Endothelial cell of umbilical vein (primary cell): ENCODE measurements around the gene RABGGTA. TPM values are rescaled to one million over a fixed set of nuclear protein-coding genes. Genes with fewer than 3 reads are reported as not detected.

Source experiments
- BruUV-seq: library from RNA; stranded (reverse); fragments of 400-500 nt; replicated peaks from 2 replicates; lab custom pipeline; 2021; lab: Mats Ljungman, UMichigan
- CTCF ChIA-PET: fragments of 300-600, 350-600 bp; sonication (Branson Sonifier 250); formaldehyde crosslinking; loops from one replicate; lab custom pipeline; 2021; ENCODE audit warnings: antibody characterized with exemption, inconsistent platforms; lab: Charles Lee
- POLR2A ChIA-PET: fragments of 300-600, 350-600 bp; sonication (Branson Sonifier 250); formaldehyde crosslinking; loops from one replicate; lab custom pipeline; 2021; ENCODE audit warnings: antibody characterized with exemption, inconsistent platforms; lab: Charles Lee
- DNase-seq: peaks from one replicate; pipeline ENCODE4 v3.0.0-alpha.2; 2011; ENCODE audit warnings: low read depth, low spot score
- FAIRE-seq: peaks from 2 replicates; lab custom pipeline; 2011; peaks lifted over from hg19 to GRCh38; lab: Jason Lieb, UNC
- H2AFZ ChIP-seq: 2 replicates; pipeline ENCODE4 v1.6.0; 2012; ENCODE audit warnings: low read depth, low read length, control low read depth, inconsistent platforms
- H3K27ac ChIP-seq: 2 replicates; pipeline ENCODE4 v1.5.1; 2011; ENCODE audit warnings: low read depth, mild to moderate bottlenecking, control low read depth, low read length, moderate library complexity; ENCODE audit not compliant: insufficient read depth
- H3K27me3 ChIP-seq, 2 experiments: 2 replicates each; pipeline versions ENCODE4 v1.6.0 to v1.6.1; 2011; ENCODE audit warnings: low read length in 2 of 2, mixed read lengths in 1 of 2; ENCODE audit not compliant: control insufficient read depth in 2 of 2, insufficient read depth in 2 of 2
- H3K36me3 ChIP-seq, 2 experiments: 2 replicates in 1 of 2; 3 replicates in 1 of 2; pipeline ENCODE4 v1.5.1; 2011; ENCODE audit warnings: low read length in 2 of 2, mild to moderate bottlenecking in 1 of 2, moderate library complexity in 1 of 2; ENCODE audit not compliant: control insufficient read depth in 2 of 2, insufficient read depth in 2 of 2; ENCODE audit errors: extremely low read depth in 1 of 2
- H3K4me1 ChIP-seq: 3 replicates; pipeline ENCODE4 v1.5.1; 2011; ENCODE audit warnings: mild to moderate bottlenecking, low read length; ENCODE audit not compliant: control insufficient read depth, insufficient read depth; ENCODE audit errors: extremely low read depth
- H3K4me2 ChIP-seq: 2 replicates; pipeline ENCODE4 v1.6.1; 2011; ENCODE audit warnings: low read length, control low read depth, mixed read lengths; ENCODE audit not compliant: insufficient read depth
- H3K4me3 ChIP-seq, 3 experiments: fragments of 200-600 bp in 1 of 3; sonication (generic), shearing (Covaris generic) in 1 of 3; replicated peaks in 1 of 3; 2 replicates each; pipeline ENCODE4 v1.5.1; 2011 to 2016; ENCODE audit warnings: control low read depth in 3 of 3, low read length in 3 of 3, mild to moderate bottlenecking in 2 of 3, inconsistent platforms in 1 of 3, low read depth in 1 of 3, moderate library complexity in 1 of 3; ENCODE audit not compliant: insufficient read depth in 1 of 3
- H3K79me2 ChIP-seq: 2 replicates; pipeline ENCODE4 v1.6.0; 2012; ENCODE audit warnings: low read length, inconsistent platforms; ENCODE audit not compliant: control insufficient read depth, insufficient read depth
- H3K9ac ChIP-seq: replicated peaks from 2 replicates; pipeline ENCODE3; 2011; ENCODE audit warnings: low read length, control low read depth; ENCODE audit not compliant: insufficient read depth; ENCODE audit errors: extremely low read depth
- H3K9me1 ChIP-seq: replicated peaks from 3 replicates; pipeline ENCODE4 v1.6.0; 2011; ENCODE audit warnings: mild to moderate bottlenecking, low read length; ENCODE audit not compliant: control insufficient read depth, insufficient read depth; ENCODE audit errors: extremely low read depth
- H3K9me3 ChIP-seq: replicated peaks from 2 replicates; pipeline ENCODE4 v1.5.1; 2012; ENCODE audit warnings: low read length, inconsistent platforms; ENCODE audit not compliant: control insufficient read depth, insufficient read depth
- H4K20me1 ChIP-seq: replicated peaks from 2 replicates; pipeline ENCODE3; 2011; ENCODE audit warnings: mild to moderate bottlenecking, low read length; ENCODE audit not compliant: control insufficient read depth, insufficient read depth; ENCODE audit errors: extremely low read depth
- EZH2 ChIP-seq: IDR thresholded peaks from 2 replicates; pipeline ENCODE4 v1.6.1; 2012; ENCODE audit warnings: borderline replicate concordance, low read depth, mild to moderate bottlenecking, moderate library complexity, low read length, inconsistent platforms; ENCODE audit not compliant: severe bottlenecking
- FOS ChIP-seq: IDR thresholded peaks from 2 replicates; pipeline ENCODE4 v1.6.1; 2011; ENCODE audit warnings: mild to moderate bottlenecking, low read length, moderate library complexity, borderline replicate concordance; ENCODE audit not compliant: insufficient read depth
- GATA2 ChIP-seq: IDR thresholded peaks from 2 replicates; pipeline ENCODE4 v1.7.0; 2011; ENCODE audit warnings: low read depth, mild to moderate bottlenecking, moderate library complexity, mixed read lengths, low read length; ENCODE audit not compliant: insufficient read length, insufficient read depth
- JUN ChIP-seq: IDR thresholded peaks from 2 replicates; pipeline ENCODE4 v1.6.1; 2011; ENCODE audit warnings: borderline replicate concordance, low read depth; ENCODE audit not compliant: insufficient read length, insufficient read depth
- MAX ChIP-seq: IDR thresholded peaks from 2 replicates; pipeline ENCODE4 v1.6.1; 2011; ENCODE audit not compliant: insufficient read depth, insufficient read length
- MYC ChIP-seq: IDR thresholded peaks from one replicate; pipeline ENCODE4 v1.6.1; 2011; ENCODE audit warnings: mild to moderate bottlenecking, low read depth, low read length
- POLR2A ChIP-seq: IDR thresholded peaks from 2 replicates; pipeline ENCODE4 v1.6.1; 2012; ENCODE audit warnings: low read depth, mild to moderate bottlenecking, control low read depth, low read length
- POLR2AphosphoS5 ChIP-seq: IDR thresholded peaks from 2 replicates; pipeline ENCODE4 v1.6.1; 2012; ENCODE audit warnings: low read depth, mild to moderate bottlenecking, control low read depth, low read length, moderate library complexity; ENCODE audit not compliant: insufficient read depth
- dilution Hi-C: fragments of 300-500 bp; cut with MboI; formaldehyde crosslinking; loops from one replicate; pipeline ENCODE4 v1.15.0; 2019; ENCODE audit warnings: low sequenced_read_pairs; ENCODE audit not compliant: extremely low pct_ligation_motif_present
- intact Hi-C: fragments of 100-400 bp; cut with micrococcal nuclease; formaldehyde crosslinking; loops from one replicate; pipeline ENCODE4 v1.10.0; 2022
- polyA plus RNA-seq, 4 experiments: library from polyadenylated mRNA; depleted of rRNA in 3 of 4; stranded (reverse) in 3 of 4; unstranded in 1 of 4; fragments of >200 nt; gene quantifications; 2 replicates each; pipeline versions ENCODE4 v1.2.1 to v1.2.3, GENCODE V29; 2011 to 2012; ENCODE audit warnings: missing spikeins in 1 of 4
- total RNA-seq: library from RNA; stranded (reverse); gene quantifications from 2 replicates; pipeline ENCODE4 v1.2.3, GENCODE V29; 2021
- TF ChIP-seq, protein P1 (sequence below), 2 donors: IDR thresholded peaks; 1 replicate in 1 of 2; 2 replicates in 1 of 2; pipeline ENCODE4 v1.5.1; 2011; ENCODE audit warnings: low read length in 2 of 2, mild to moderate bottlenecking in 2 of 2, moderate library complexity in 2 of 2, control low read depth in 1 of 2, inconsistent platforms in 1 of 2, low read depth in 1 of 2; ENCODE audit not compliant: insufficient read depth in 1 of 2; ENCODE audit errors: extremely low read depth in 1 of 2

RABGGTA gene
- total and polyA plus RNA-seq, 2 donors (not counting 3 experiments of a cell fraction or from before 2014, with no cell fraction given): 29.3 to 80.1 TPM

- DNase-seq: no peak
- Histone ChIP-seq H3K9ac (peak overlapping the region; percentile 17), H3K9me1 (no peaks in the 10 kb centered on the region), H3K79me2 (no peaks in the 10 kb centered on the region), H3K27ac (peak overlapping the region; percentile 91), H3K4me2 (peak overlapping the region; percentile 1), H4K20me1 (no peaks in the 10 kb centered on the region), H3K9me3 (no peaks in the 10 kb centered on the region), H2AFZ (no peak overlapping the region), H3K27me3 (no peaks in the 10 kb centered on the region), H3K36me3 (peaks cover 0 to 15% of the 10 kb centered on the region in 2 experiments), H3K4me3 (no peak overlapping the region), H3K4me1 (peaks cover 53% of the 10 kb centered on the region)
- BruUV-seq: no TSS peak
- TF ChIP-seq POLR2AphosphoS5 (no peak), POLR2A (no peak), MYC (no peak), MAX (no peak), EZH2 (no peak), FOS (no peak), GATA2 (no peak), JUN (no peak)
- TF ChIP-seq, protein P1, sequence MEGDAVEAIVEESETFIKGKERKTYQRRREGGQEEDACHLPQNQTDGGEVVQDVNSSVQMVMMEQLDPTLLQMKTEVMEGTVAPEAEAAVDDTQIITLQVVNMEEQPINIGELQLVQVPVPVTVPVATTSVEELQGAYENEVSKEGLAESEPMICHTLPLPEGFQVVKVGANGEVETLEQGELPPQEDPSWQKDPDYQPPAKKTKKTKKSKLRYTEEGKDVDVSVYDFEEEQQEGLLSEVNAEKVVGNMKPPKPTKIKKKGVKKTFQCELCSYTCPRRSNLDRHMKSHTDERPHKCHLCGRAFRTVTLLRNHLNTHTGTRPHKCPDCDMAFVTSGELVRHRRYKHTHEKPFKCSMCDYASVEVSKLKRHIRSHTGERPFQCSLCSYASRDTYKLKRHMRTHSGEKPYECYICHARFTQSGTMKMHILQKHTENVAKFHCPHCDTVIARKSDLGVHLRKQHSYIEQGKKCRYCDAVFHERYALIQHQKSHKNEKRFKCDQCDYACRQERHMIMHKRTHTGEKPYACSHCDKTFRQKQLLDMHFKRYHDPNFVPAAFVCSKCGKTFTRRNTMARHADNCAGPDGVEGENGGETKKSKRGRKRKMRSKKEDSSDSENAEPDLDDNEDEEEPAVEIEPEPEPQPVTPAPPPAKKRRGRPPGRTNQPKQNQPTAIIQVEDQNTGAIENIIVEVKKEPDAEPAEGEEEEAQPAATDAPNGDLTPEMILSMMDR (IDR thresholded peaks at IDR 0.05; ENCODE audit: extremely low read depth in 1 of 2, insufficient read depth in 1 of 2, low read depth in 1 of 2, low read length in 2 of 2): no peak
- ChIA-PET POLR2A (interaction anchor here (1.3 kb wide), 1 partner anchor 68 kb away, joined by 5 read pairs; the partner anchor contains the start of gene TINF2), CTCF (interaction anchor here (1.1 to 7.4 kb wide), 12 partner anchors 11 to 196 kb away, joined by 3 to 122 read pairs (median 10); partner anchors contain the start of genes CHMP4A, DCAF11, DHRS1 and IRF9)
- intact Hi-C loops: no loop called here
- dilution Hi-C loops: no loop called here
- FAIRE-seq: no peak
Measured at GRCh38 chr14:24310265-24310645, 38.9 kb upstream of the RABGGTA start.
